CD4-positive, alpha-beta T cell treated with Interleukin-17A for 1 hour (primary cell): ENCODE data around the gene CIB4.
A peak's percentile ranks its signal among the peaks of the same experiment; 100 is the strongest.
"Not testable (repeated sequence)": the region's sequence is repeated elsewhere in the genome, so short reads cannot be mapped to it uniquely, and the experiment has no call there.

Experiments used
- DNase-seq: peaks from one replicate; pipeline ENCODE4 v3.0.0-alpha.2; 2020

The CIB4 gene

DNA sequence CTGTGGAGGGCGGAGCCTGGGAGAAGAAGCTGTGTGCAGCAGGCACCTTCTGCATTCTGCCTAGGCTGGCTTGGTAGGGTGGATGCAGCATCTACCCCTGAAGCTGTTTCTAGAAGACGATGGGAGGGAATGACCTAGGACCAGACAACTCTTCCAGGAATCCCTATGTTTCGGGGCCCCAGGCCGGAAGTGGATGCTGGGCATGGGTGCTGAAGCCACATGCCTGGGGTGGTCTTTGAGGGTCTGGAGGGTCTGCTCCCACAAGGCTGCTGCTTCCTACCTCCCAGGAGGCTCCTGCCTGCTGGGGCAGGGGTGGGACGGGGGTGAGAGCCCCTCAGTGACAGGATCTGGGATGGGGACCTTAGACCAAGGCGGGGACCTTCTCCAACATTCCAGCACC, 61.0 kb downstream of the CIB4 start:
- no peak for DNase-seq

- DNase-seq: no peak
Measured at GRCh38 chr2:26579723-26580040, 61.5 kb downstream of the CIB4 start.

DNA sequence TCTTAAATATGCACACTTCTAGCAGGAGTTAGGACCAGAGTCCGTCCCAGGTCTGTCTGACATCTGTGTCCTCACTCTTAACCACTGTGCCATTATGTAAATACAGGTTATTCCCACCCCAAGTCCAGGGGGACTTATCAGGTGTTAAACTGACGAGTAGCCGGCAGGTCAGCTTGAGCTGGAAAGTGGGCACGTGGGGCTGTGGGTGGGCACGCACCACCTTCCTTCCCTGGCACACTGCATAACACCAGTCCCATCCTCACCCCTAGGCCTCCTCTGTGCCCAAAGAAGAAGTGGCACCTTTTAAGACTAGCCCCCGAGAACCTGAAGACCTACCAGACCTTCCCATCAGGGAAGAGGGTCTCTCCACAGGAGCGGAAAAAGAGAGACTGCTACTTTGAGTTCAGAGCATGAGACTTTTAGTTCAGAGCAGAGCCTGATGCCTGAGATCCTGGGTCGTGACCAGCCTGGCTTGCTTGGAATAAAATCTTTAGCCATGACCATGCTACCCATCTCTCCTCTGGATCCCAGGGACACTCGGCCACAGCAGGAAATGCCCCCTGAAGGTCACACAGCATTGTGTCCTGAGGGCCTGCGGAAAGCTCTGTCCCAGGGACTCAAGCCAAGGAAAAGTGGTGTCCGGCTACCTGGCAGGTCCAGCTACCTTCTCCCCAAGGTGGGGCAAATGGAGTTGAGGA, 62.0 kb downstream of the CIB4 start:
- no peak for DNase-seq

DNA sequence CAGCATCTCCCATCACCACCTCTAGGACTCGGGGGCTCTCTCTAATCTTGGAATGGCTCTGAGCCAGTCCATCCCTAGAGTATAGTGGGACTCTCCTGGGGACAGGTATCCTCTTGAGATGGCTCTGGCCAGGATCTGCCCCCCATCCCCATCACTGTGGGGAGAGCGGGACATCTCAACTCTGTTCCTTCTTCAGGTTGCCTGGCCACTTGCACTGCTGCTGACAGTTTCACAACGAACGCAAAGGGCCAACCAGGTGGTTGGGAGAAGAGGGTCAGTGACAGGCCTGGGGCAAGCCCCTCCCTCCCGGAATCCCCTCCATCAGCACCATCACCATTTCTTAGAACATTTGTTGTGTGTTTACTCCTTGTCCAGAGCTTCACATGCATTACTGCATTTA, 62.6 kb downstream of the CIB4 start:
- no peak for DNase-seq

- no peak for DNase-seq
Measured at GRCh38 chr2:26578113-26578458, 63.1 kb downstream of the CIB4 start.

GRCh38 chr2:26577442-26578112, 63.6 kb downstream of the CIB4 start:
- peak; percentile 53 for DNase-seq

- no peak for DNase-seq
Measured at GRCh38 chr2:26576565-26577441, 64.4 kb downstream of the CIB4 start.

DNA sequence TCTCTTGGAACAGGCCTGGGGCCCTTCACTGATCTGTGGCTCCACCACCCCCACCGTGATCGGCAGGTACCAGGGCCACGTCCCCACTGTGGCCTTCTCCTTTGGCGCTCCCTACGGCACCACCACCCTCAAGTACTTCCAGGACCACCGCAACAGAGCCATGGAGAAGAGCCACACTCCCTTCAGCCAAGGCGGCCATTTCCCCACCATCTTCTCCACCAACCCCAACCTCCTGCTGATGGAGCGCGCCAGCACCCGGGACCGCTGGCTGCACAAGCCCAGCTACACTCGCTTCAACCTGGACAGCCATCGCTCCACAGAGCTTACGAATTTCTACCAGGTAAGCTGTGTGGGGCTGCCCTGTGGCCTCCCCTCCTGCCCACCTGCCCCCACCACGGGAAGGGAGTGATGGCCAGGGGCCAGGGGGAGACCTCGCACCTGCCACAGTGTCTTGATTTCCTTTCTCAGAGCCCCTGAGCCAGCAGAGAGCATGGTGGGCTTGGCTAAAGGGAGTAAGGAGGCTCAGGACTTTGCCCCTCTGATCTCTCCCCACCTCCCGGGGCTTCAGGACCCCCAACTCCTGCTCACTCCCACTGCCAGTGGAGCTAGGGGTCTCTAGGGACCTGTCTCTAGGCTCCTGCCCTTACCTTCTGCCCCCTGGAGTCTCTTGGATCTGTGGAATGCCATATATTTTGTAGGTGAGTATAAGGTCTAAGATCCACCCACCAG, 65.2 kb downstream of the CIB4 start:
- no peak for DNase-seq

GRCh38 chr2:26574900-26575560, 66.1 kb downstream of the CIB4 start:
- no peak for DNase-seq

DNA sequence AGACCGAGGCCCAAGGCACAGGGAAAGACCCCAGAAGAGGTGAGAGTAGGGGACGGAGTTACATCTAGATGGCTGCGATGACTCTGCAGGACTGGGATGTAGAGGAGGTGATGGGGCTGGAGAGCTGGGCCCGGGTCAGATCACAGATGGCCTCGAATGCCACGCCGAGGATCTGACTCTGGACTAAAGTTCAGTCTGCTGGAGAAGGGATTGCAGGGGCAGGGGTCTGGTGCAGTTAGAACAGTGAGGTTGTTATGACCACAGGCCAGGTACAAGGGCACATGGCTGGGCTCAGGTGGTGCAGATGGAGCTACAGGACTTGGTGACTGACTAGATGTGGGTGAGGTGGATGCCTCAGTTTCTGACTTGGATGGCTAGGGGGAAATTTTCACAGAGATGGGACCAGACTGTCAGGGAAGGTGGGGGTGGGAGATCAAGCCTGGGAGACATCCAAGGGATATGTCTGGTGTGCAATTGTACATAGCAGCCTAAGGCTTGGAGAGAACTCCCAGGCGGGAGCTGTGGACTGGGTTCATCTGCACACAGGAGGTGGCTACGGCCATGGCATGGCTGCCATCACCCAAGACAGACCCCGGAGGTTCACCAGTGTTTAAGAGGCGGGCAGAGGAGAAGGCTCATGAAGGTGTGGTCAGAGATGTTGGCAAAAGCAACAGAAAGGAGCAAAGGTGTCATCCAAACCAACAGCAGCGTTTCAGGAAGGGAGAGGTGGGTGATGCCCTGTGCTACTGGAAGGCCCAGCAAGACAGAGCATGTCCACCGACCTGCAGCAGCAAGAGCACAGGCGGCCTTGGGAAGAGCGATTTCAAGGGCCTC, 66.9 kb downstream of the CIB4 start:
- no peak for DNase-seq

- DNase-seq: no peak
Measured at GRCh38 chr2:26573241-26573925, 67.8 kb downstream of the CIB4 start.

- DNase-seq: no peak
Measured at GRCh38 chr2:26572591-26572990, 68.6 kb downstream of the CIB4 start.

GRCh38 chr2:26571316-26571715, 69.8 kb downstream of the CIB4 start:
- DNase-seq: no peak

- DNase-seq: no peak
Measured at GRCh38 chr2:26570083-26570430, 71.1 kb downstream of the CIB4 start.

DNA sequence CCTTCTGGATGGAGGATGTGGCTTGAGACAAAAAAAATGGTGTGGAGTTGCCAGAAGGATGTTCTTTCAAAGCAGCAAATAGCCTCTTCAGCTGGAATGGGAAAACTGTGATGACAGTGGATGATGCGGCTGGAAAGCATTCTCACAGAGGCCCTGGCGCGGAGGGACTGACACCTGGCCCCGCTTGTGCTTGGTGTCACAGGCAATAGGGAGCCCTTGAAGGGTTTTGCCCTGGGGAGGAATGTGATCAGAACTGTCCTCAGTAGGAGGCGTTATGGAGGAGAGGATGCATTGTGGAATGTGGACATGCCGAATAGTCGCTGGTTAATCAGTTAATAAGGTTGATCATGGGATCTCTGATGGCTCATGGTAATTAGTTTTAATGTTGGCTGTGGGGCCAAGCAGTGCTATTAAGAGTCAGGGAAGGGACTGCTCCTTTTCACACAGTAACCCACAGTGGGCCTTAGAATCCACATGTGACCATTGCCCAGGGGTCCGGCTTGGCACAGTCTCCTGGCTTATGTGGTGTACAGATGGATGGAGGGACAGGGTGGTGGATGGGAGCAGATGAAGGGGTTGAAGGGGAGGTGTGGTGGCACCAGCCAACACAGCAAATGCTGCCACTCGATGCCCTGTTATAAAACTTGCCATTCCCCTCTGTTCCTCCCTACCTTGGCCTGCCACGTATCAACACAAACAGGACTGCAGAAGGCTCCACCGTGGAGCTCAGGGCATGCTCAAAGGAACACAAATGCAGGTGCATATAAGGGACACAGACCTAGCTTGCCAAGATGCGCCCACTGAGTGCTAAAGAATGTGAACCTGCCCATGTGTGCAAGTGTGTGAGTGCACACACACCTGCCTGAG, 71.7 kb downstream of the CIB4 start:
- DNase-seq: no peak

GRCh38 chr2:26568076-26568890, 72.9 kb downstream of the CIB4 start:
- DNase-seq: no peak

DNA sequence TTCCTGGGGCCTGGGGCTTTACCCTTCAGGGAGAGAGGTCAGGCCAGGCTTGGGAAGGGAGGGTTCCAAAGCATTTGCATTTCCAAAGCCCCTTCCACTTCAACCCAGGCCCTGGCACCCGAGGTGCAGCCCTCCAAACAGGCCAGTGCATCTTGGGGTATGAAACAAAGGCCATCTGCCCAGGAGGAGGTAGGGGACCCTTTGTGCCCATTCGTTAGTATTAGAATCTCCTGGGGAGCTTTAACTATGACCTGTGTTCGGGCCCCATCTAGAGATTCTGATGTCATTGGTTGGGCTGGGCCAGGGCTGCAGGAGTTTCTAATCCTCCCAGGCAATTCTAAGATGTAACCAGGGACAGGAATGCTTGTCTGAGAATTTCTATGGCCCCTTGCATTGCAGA, 73.6 kb downstream of the CIB4 start:
- no peak for DNase-seq

GRCh38 chr2:26566731-26567130, 74.4 kb downstream of the CIB4 start:
- not testable (repeated sequence) for DNase-seq

DNA sequence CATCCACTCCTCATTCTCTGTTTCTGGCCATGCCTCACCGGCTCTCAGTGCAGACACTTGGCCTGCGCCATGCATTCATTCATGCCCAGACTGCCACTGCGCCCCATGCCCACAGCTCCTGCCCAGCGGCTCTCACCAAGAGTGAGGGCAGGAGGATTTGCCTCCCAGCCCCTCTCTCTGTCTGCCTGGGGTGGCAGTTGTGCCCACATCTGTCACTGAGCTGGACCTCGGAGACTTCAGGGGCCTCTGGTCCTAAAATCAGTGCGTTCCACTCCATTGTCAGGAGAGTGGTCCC, 75.1 kb downstream of the CIB4 start:
- no peak for DNase-seq
